Measurements from ENCODE around the gene ANKH.

DNA sequence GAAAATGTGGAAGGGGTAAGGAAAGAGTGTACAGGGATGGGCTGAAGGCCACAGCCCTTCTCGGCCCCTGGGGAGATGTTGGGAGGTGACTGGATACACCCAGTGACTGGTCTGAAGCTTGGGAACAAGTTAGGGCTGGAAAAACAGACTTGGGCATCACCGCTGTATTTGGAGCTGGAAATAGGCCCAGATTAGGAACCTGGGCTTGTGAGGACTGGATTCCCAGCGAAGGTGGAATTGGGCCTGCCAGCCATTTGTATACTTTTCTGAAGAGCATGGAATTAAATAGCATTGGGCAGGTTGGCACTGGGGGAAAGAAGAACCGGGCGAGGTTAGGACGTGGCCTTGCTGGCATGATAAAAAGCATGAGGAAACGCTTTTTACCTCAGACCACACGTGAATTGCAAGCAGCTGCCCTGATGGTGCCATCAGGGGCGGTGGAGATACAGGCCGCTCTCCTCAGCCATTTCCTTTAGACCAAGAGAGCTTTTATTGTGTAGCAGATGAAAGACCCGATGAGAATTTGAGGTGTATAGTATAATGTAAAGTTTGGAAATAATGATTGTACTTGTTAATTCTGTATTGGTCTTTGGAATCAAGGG lies 169.2 kb downstream of the ANKH start:
- TF ChIP-seq CTCF (IDR thresholded peaks at IDR 0.05; ENCODE audit: borderline replicate concordance, extremely low read depth, low read length, poor library complexity, severe bottlenecking): no peak
- no peak for TF ChIP-seq EZH2 (IDR thresholded peaks at IDR 0.05; ENCODE audit: borderline replicate concordance, low read depth, low read length, severe bottlenecking)

Data from DND-41 (cell line).